Tibial nerve (tissue), 4 donors: ENCODE measurements around the gene RGS9. TPM values are rescaled to one million over a fixed set of nuclear protein-coding genes. Genes with fewer than 3 reads are reported as not detected.

Experiments
- DNase-seq, 2 donors: peaks; one replicate each; pipeline ENCODE4 v3.0.0-alpha.2; 2019; ENCODE audit warnings: low spot score in 2 of 2
- H3K27ac ChIP-seq, 4 donors: fragments of 200-600 bp; sonication (generic) in 3 of 4; one replicate each; pipeline ENCODE4 v1.5.1; 2017 to 2019; ENCODE audit warnings: mild to moderate bottlenecking in 1 of 4
- H3K27me3 ChIP-seq, 2 donors: fragments of 200-600 bp; sonication (generic) in 1 of 2; one replicate each; pipeline versions ENCODE4 v1.5.1 to v1.6.0; 2017 to 2019
- H3K36me3 ChIP-seq, 3 donors: fragments of 200-600 bp; sonication (generic); one replicate each; pipeline ENCODE4 v1.5.1; 2018 to 2019
- H3K4me1 ChIP-seq, 4 donors: fragments of 200-600 bp; sonication (generic) in 3 of 4; one replicate each; pipeline ENCODE4 v1.5.1; 2017 to 2019
- H3K4me3 ChIP-seq, 4 donors: fragments of 200-600 bp; sonication (generic) in 3 of 4; one replicate each; pipeline ENCODE4 v1.5.1; 2017 to 2019; ENCODE audit warnings: mild to moderate bottlenecking in 1 of 4, moderate library complexity in 1 of 4
- H3K9me3 ChIP-seq, 4 donors: fragments of 200-600 bp; sonication (generic) in 3 of 4; one replicate each; pipeline ENCODE4 v1.5.1; 2017 to 2019
- CTCF ChIP-seq, 5 experiments: fragments of 200-600 bp in 3 of 5; fragments of 450-650 bp in 2 of 5; sonication (generic) in 3 of 5; IDR thresholded peaks; one replicate each; pipeline ENCODE4 v1.5.1; 2016 to 2019; ENCODE audit warnings: antibody characterized with exemption in 5 of 5, mild to moderate bottlenecking in 3 of 5, moderate library complexity in 2 of 5
- EP300 ChIP-seq, 2 donors: sonication (generic); formaldehyde crosslinking; IDR thresholded peaks; one replicate each; pipeline ENCODE4 v1.6.1; 2017; ENCODE audit warnings: antibody characterized with exemption in 2 of 2, mild to moderate bottlenecking in 1 of 2
- POLR2A ChIP-seq, 2 donors: fragments of 450-650 bp; IDR thresholded peaks; one replicate each; pipeline ENCODE4 v1.6.1; 2017; ENCODE audit warnings: antibody characterized with exemption in 2 of 2, mild to moderate bottlenecking in 2 of 2, moderate library complexity in 2 of 2
- WGBS, 2 donors: methylation state at CpG; one replicate each; pipeline ENCODE4 v1.1.5; 2018; 5-methylcytosine and 5-hydroxymethylcytosine counted together
- total RNA-seq, 4 donors: library from RNA; depleted of rRNA; stranded (reverse); fragments of >200 nt; gene quantifications; one replicate each; pipeline ENCODE4 v1.1.0, GENCODE V29; 2016

RGS9 gene
- total RNA-seq, 4 donors from 2014 or later, result 10.7 to 15.3 (median 11.3) TPM

- Histone ChIP-seq H3K27ac (no peak overlapping the region), H3K9me3 (no peaks in the 10 kb centered on the region), H3K4me3 (no peak overlapping the region), H3K4me1 (no peaks in the 10 kb centered on the region), H3K27me3 (no peaks in the 10 kb centered on the region), H3K36me3 (peaks cover 0 to 39% (median 0%) of the 10 kb centered on the region in 3 donors)
- WGBS, 2 donors, result 63 to 82% methylated on average over 5 of the region's 5 CpGs
- TF ChIP-seq EP300 (IDR thresholded peaks at IDR 0.05), result no peak
- no peak for DNase-seq
Observed at GRCh38 chr17:65163990-65164495, 26.9 kb downstream of the RGS9 start.

- Histone ChIP-seq H3K4me1 (no peaks in the 10 kb centered on the region), H3K4me3 (no peak overlapping the region), H3K27me3 (no peaks in the 10 kb centered on the region), H3K36me3 (peaks cover 0 to 27% (median 0%) of the 10 kb centered on the region in 3 donors), H3K9me3 (no peaks in the 10 kb centered on the region), H3K27ac (no peak overlapping the region)
- TF ChIP-seq POLR2A (IDR thresholded peaks at IDR 0.05) (no peak), CTCF (IDR thresholded peaks at IDR 0.05) (no peak), EP300 (IDR thresholded peaks at IDR 0.05) (no peak)
- DNase-seq, result no peak
- WGBS, 2 donors, result 77 to 84% methylated on average over 16 of the region's 16 CpGs
Observed at GRCh38 chr17:65166787-65167186, 29.6 kb downstream of the RGS9 start.

GRCh38 chr17:65167566-65167965 lies 30.4 kb downstream of the RGS9 start:
- peaks cover 0 to 27% (median 0%) of the 10 kb centered on the region in 3 donors for H3K36me3 ChIP-seq
- H3K4me3 ChIP-seq, result no peak overlapping the region
- H3K27me3 ChIP-seq, result no peaks in the 10 kb centered on the region
- no peaks in the 10 kb centered on the region for H3K4me1 ChIP-seq
- 72 to 74% methylated on average over 8 of the region's 8 CpGs for WGBS, 2 donors
- no peaks in the 10 kb centered on the region for H3K9me3 ChIP-seq
- no peak for DNase-seq
- no peak for TF ChIP-seq CTCF (IDR thresholded peaks at IDR 0.05)
- no peak overlapping the region for H3K27ac ChIP-seq

GRCh38 chr17:65169691-65170090 lies 32.5 kb downstream of the RGS9 start:
- Histone ChIP-seq H3K9me3 (no peaks in the 10 kb centered on the region), H3K4me3 (no peak overlapping the region), H3K27ac (no peak overlapping the region), H3K36me3 (peaks cover 0 to 27% (median 0%) of the 10 kb centered on the region in 3 donors), H3K27me3 (no peaks in the 10 kb centered on the region), H3K4me1 (no peaks in the 10 kb centered on the region)
- no peak for DNase-seq
- TF ChIP-seq EP300 (IDR thresholded peaks at IDR 0.05) (no peak), POLR2A (IDR thresholded peaks at IDR 0.05) (no peak), CTCF (IDR thresholded peaks at IDR 0.05) (no peak)
- WGBS, 2 donors, result 91 to 97% methylated on average over 3 of the region's 3 CpGs

- H3K27me3 ChIP-seq, result no peaks in the 10 kb centered on the region
- H3K27ac ChIP-seq, result no peak overlapping the region
- TF ChIP-seq EP300 (IDR thresholded peaks at IDR 0.05) (no peak), POLR2A (IDR thresholded peaks at IDR 0.05) (no peak), CTCF (IDR thresholded peaks at IDR 0.05) (no peak)
- H3K9me3 ChIP-seq, result no peaks in the 10 kb centered on the region
- WGBS, 2 donors, result 63 to 69% methylated on average over 10 of the region's 10 CpGs
- DNase-seq, result no peak
- H3K4me1 ChIP-seq, result no peaks in the 10 kb centered on the region
- peaks cover 0 to 16% (median 0%) of the 10 kb centered on the region in 3 donors for H3K36me3 ChIP-seq
- H3K4me3 ChIP-seq, result no peak overlapping the region
Observed at GRCh38 chr17:65170839-65171238, 33.7 kb downstream of the RGS9 start.

- 71 to 74% methylated on average over 4 of the region's 4 CpGs for WGBS, 2 donors
- TF ChIP-seq EP300 (IDR thresholded peaks at IDR 0.05), result no peak
- no peak for TF ChIP-seq POLR2A (IDR thresholded peaks at IDR 0.05)
- TF ChIP-seq CTCF (IDR thresholded peaks at IDR 0.05), result no peak
- peaks cover 0 to 13% (median 0%) of the 10 kb centered on the region in 3 donors for H3K36me3 ChIP-seq
- H3K4me1 ChIP-seq, result no peaks in the 10 kb centered on the region
- no peak overlapping the region for H3K4me3 ChIP-seq
- no peak for DNase-seq
- no peaks in the 10 kb centered on the region for H3K9me3 ChIP-seq
- H3K27me3 ChIP-seq, result no peaks in the 10 kb centered on the region
- H3K27ac ChIP-seq, result no peak overlapping the region
Observed at GRCh38 chr17:65171752-65172151, 34.6 kb downstream of the RGS9 start.
